ENCODE results near the gene MLLT3. TPM values are rescaled to one million over a fixed set of nuclear protein-coding genes. Genes with fewer than 3 reads are reported as not detected.

The MLLT3 gene
- total and polyA plus RNA-seq, 3 donors from 2014 or later, result 5.2 to 11.0 (median 7.6) TPM

DNA sequence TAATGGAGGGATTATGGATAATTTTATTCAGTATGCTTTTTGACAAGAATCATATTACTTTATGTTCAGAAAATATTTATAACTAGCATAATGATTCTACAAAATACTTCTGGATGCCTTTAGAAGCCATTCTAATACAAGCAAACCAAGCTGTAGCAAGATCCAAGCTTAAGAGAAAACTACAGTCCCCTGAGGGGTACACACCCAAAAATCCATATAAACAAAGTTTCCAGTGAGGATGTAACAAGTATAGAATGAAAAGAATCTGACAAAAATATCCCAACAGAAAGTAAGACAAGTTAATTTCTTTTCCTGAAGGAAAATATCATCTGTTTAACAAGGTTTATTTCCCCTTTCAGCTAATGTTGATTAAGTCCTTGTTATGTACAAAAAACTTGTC lies 53.9 kb downstream of the MLLT3 start:
- no peaks in the 10 kb centered on the region for H3K4me1 ChIP-seq

GRCh38 chr9:20566401-20566800 lies 55.9 kb downstream of the MLLT3 start:
- no peak overlapping the region for H3K27ac ChIP-seq
- intact Hi-C loops (cut with DNase I; ENCODE audit: low total_unique reads), result no loop called here
- H3K27me3 ChIP-seq, result no peaks in the 10 kb centered on the region
- TF ChIP-seq, protein P1, sequence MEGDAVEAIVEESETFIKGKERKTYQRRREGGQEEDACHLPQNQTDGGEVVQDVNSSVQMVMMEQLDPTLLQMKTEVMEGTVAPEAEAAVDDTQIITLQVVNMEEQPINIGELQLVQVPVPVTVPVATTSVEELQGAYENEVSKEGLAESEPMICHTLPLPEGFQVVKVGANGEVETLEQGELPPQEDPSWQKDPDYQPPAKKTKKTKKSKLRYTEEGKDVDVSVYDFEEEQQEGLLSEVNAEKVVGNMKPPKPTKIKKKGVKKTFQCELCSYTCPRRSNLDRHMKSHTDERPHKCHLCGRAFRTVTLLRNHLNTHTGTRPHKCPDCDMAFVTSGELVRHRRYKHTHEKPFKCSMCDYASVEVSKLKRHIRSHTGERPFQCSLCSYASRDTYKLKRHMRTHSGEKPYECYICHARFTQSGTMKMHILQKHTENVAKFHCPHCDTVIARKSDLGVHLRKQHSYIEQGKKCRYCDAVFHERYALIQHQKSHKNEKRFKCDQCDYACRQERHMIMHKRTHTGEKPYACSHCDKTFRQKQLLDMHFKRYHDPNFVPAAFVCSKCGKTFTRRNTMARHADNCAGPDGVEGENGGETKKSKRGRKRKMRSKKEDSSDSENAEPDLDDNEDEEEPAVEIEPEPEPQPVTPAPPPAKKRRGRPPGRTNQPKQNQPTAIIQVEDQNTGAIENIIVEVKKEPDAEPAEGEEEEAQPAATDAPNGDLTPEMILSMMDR (IDR thresholded peaks at IDR 0.05), result no peak
- TF ChIP-seq POLR2A (IDR thresholded peaks at IDR 0.05), result no peak
- no peaks in the 10 kb centered on the region for H3K36me3 ChIP-seq (ENCODE audit: low read depth, missing control alignments)
- H3K4me3 ChIP-seq, result no peak overlapping the region
- no peaks in the 10 kb centered on the region for H3K4me1 ChIP-seq
- no peak for DNase-seq
- WGBS, 2 donors, result 90 to 97% methylated on average over 4 of the region's 4 CpGs
- H3K9me3 ChIP-seq, result no peaks in the 10 kb centered on the region

More for the DNA sequence above, 53.9 kb downstream of the MLLT3 start:
- DNase-seq, result no peak
- Histone ChIP-seq H3K9me3 (no peaks in the 10 kb centered on the region), H3K27me3 (no peaks in the 10 kb centered on the region), H3K27ac (no peak overlapping the region), H3K4me3 (no peak overlapping the region), H3K36me3 (ENCODE audit: low read depth, missing control alignments) (no peaks in the 10 kb centered on the region)
- TF ChIP-seq POLR2A (IDR thresholded peaks at IDR 0.05), result no peak
- TF ChIP-seq, protein P1 (IDR thresholded peaks at IDR 0.05), result no peak
- intact Hi-C loops (cut with DNase I; ENCODE audit: low total_unique reads), result no loop called here

DNA sequence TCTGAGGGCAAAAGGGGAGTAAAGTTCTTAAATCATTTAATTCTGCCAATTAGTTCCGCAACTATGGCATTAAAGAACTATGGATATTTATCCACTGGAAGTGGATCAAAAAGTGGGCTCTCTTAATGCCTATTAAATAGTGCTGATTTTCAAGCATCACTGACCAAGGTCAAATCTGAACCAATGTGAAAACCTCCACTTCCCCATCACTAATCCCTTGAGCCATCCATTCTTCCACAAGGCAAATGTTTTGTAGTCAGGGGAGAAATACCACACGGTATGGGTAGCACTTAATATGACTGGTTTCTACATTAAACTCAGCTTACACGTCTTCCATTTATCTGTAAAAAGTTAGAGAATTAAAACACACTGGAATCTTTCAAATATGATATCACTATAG lies 57.6 kb downstream of the MLLT3 start:
- no peak overlapping the region for H3K4me3 ChIP-seq
- H3K27me3 ChIP-seq, result no peaks in the 10 kb centered on the region
- H3K9me3 ChIP-seq, result no peaks in the 10 kb centered on the region
- intact Hi-C loops (cut with DNase I; ENCODE audit: low total_unique reads), result no loop called here
- no peak overlapping the region for H3K27ac ChIP-seq
- 81 to 85% methylated on average over 3 of the region's 3 CpGs for WGBS, 2 donors
- no peaks in the 10 kb centered on the region for H3K36me3 ChIP-seq (ENCODE audit: low read depth, missing control alignments)
- DNase-seq, result no peak
- TF ChIP-seq, protein P1 (IDR thresholded peaks at IDR 0.05), result no peak
- no peaks in the 10 kb centered on the region for H3K4me1 ChIP-seq

DNA sequence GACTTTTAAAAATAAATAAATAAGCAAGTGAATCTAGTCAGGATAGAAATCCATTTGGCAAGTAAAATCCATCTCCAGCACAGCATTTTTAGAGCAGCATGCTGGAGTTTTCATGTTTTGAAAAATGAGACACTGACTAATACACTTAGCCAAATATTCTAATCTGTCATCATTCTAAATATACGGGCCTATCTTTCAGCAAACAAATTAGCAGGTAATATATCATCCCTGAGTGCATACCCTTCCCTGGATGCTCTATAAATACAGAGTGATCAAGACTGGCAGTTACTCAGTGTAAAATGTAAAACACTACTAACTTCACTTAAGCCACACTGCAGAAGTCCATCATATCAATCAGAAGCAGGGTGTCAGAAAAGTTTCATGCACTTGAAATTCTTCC lies 58.4 kb downstream of the MLLT3 start:
- no peaks in the 10 kb centered on the region for H3K36me3 ChIP-seq (ENCODE audit: low read depth, missing control alignments)
- WGBS, 2 donors, result 40 to 84% methylated on average over 1 of the region's 1 CpG
- TF ChIP-seq, protein P1 (IDR thresholded peaks at IDR 0.05), result no peak
- TF ChIP-seq POLR2A (IDR thresholded peaks at IDR 0.05), result no peak
- H3K9me3 ChIP-seq, result no peaks in the 10 kb centered on the region
- H3K27me3 ChIP-seq, result no peaks in the 10 kb centered on the region
- H3K4me3 ChIP-seq, result no peak overlapping the region
- no peak for DNase-seq
- intact Hi-C loops (cut with DNase I; ENCODE audit: low total_unique reads), result no loop called here
- no peaks in the 10 kb centered on the region for H3K4me1 ChIP-seq
- H3K27ac ChIP-seq, result no peak overlapping the region

GRCh38 chr9:20562051-20562450 lies 60.2 kb downstream of the MLLT3 start:
- no peak for DNase-seq
- WGBS, 2 donors, result 92 to 98% methylated on average over 2 of the region's 2 CpGs

More at GRCh38 chr9:20562051-20562450, 60.2 kb downstream of the MLLT3 start:
- intact Hi-C loops (cut with DNase I; ENCODE audit: low total_unique reads), result no loop called here
- no peaks in the 10 kb centered on the region for H3K27me3 ChIP-seq
- no peaks in the 10 kb centered on the region for H3K36me3 ChIP-seq (ENCODE audit: low read depth, missing control alignments)
- no peak overlapping the region for H3K27ac ChIP-seq
- TF ChIP-seq POLR2A (IDR thresholded peaks at IDR 0.05), result no peak
- TF ChIP-seq, protein P1 (IDR thresholded peaks at IDR 0.05), result no peak
- no peak overlapping the region for H3K4me3 ChIP-seq
- H3K9me3 ChIP-seq, result no peaks in the 10 kb centered on the region
- H3K4me1 ChIP-seq, result no peaks in the 10 kb centered on the region

Measured in testis (tissue), 3 donors.